ENCODE results near the gene PSMB7. TPM values are rescaled to one million over a fixed set of nuclear protein-coding genes. Genes with fewer than 3 reads are reported as not detected.

Gene PSMB7
- total and polyA plus RNA-seq, 2 of the 8 experiments (the other 6 are each of a cell fraction or from before 2014, with no cell fraction given), result 222 to 357 TPM

DNA sequence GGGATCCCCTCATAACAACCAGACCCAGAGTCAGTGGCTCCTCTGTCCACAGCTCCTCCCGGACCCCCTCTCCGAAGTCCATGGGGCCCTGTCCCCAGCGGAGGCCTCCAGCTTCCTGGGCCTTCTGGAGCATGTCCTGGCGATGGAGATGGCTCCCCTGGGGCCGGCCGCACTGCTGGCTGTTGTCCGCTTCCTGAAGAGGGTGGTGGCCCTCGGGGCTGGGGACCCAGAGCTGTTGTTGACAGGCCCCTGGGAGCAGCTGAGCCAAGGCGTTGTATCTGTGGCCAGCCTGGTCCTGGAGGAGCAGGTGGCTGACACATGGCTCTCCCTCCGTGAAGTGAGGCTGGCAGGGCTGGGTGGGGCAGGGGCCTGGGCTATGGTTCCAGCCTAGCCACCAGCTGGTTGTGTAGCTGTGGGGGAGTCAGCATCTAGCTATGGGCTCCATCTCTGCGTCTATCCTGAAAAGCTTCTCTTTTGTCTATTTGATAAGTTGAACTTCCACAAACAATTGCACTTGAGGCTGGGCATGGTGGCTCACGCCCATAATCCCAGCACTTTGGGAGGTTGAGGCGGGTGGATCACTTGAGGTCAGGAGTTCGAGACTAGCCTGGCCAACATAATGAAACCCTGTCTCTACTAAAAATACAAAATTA, 39.7 kb upstream of the PSMB7 start:
- no peak overlapping the region for H2BK120ac ChIP-seq (replicated peaks; ENCODE audit: low read depth, low read length)
- no peak overlapping the region for H4K91ac ChIP-seq (replicated peaks; ENCODE audit: insufficient read length, low read length)
- H4K8ac ChIP-seq (ENCODE audit: extremely low read depth, insufficient read depth, low read length), result no peak overlapping the region
- peaks cover 0 to 3% of the 10 kb centered on the region in 2 experiments for H4K20me1 ChIP-seq (replicated peaks in 1 of 2; ENCODE audit: control insufficient read depth in 1 of 2, insufficient read depth in 2 of 2, low read length in 2 of 2)
- H2BK15ac ChIP-seq (ENCODE audit: low read length), result no peak overlapping the region
- WGBS, 2 experiments (ENCODE audit: extremely low coverage in 1 of 2, insufficient coverage in 1 of 2, insufficient read length in 1 of 2, insufficient replicate concordance in 2 of 2, low coverage in 1 of 2, low lambda C conversion rate in 2 of 2, missing lambda C conversion rate in 1 of 2), result 96% methylated on average over 11 of the region's 14 CpGs; no CpG with 5 or more reads in 1 of the 2 experiments
- FAIRE-seq, result no peak
- no peak overlapping the region for H4K5ac ChIP-seq (ENCODE audit: insufficient read length, low read depth, low read length)
- no peaks in the 10 kb centered on the region for H3K79me2 ChIP-seq (ENCODE audit: control insufficient read depth in 1 of 2, insufficient read depth in 2 of 2, low read length in 2 of 2)
- no peak overlapping the region for H3K4me2 ChIP-seq (ENCODE audit: insufficient read depth in 1 of 2, low read depth in 2 of 2, low read length in 2 of 2)
- peaks cover 0 to 3% (median 0%) of the 10 kb centered on the region in 4 experiments; a peak in 1 of 8 replicates for H3K36me3 ChIP-seq (ENCODE audit: control insufficient read depth in 2 of 4, insufficient read depth in 4 of 4, low read length in 3 of 4)
- no peak overlapping the region for H2BK5ac ChIP-seq (ENCODE audit: low read depth, low read length)
- H3K27me3 ChIP-seq (replicated peaks in 1 of 4; ENCODE audit: control insufficient read depth in 3 of 4, extremely low read depth in 1 of 4, insufficient read depth in 3 of 4, low read length in 3 of 4), result peaks cover 10 to 33% (median 25%) of the 10 kb centered on the region in 4 experiments
- no peaks in the 10 kb centered on the region for H3K79me1 ChIP-seq (ENCODE audit: low read depth, low read length)
- H3K14ac ChIP-seq (ENCODE audit: insufficient read length), result no peak overlapping the region
- no peak overlapping the region for H2AFZ ChIP-seq (ENCODE audit: low read length)
- H3K4me1 ChIP-seq (replicated peaks in 1 of 4; ENCODE audit: control insufficient read depth in 3 of 4, insufficient read depth in 4 of 4, low read length in 3 of 4), result peaks cover 0 to 16% (median 15%) of the 10 kb centered on the region in 4 experiments; a peak in 6 of 7 replicates
- no peak overlapping the region for H3K23ac ChIP-seq (ENCODE audit: insufficient read length)
- no peak overlapping the region for H3K56ac ChIP-seq (replicated peaks; ENCODE audit: insufficient read length, low read depth, low read length)
- H2AK5ac ChIP-seq (ENCODE audit: low read depth, low read length), result no peak overlapping the region
- H3K4me3 ChIP-seq (ENCODE audit: extremely low read depth in 1 of 4, insufficient read depth in 2 of 4, low read depth in 3 of 4, low read length in 4 of 4), result no peak overlapping the region
- H3K9ac ChIP-seq (replicated peaks in 1 of 4; ENCODE audit: extremely low read depth in 1 of 4, low read depth in 3 of 4, low read length in 3 of 4), result no peak overlapping the region
- no peak overlapping the region for H2BK20ac ChIP-seq (ENCODE audit: low read length)
- peaks cover 13% of the 10 kb centered on the region; the same call in 1 of the 2 replicates for H3K23me2 ChIP-seq (ENCODE audit: low read depth, low read length)
- no peak overlapping the region for H3K4ac ChIP-seq (replicated peaks; ENCODE audit: insufficient read length, low read depth, low read length)
- POLR2A ChIA-PET (ENCODE audit: partially characterized antibody), result interaction anchor here (0.6 to 2.2 kb wide), 3 partner anchors 11 to 238 kb away, joined by 3 to 9 read pairs (median 3); no protein-coding TSS in a partner anchor
- H3K18ac ChIP-seq (ENCODE audit: extremely low read depth, low read length), result no peak overlapping the region
- CTCF ChIA-PET (ENCODE audit: partially characterized antibody), result interaction anchor here (0.7 to 6.6 kb wide), 10 partner anchors 10 to 398 kb away, joined by 3 to 35 read pairs (median 4); no protein-coding TSS in a partner anchor
- H2BK12ac ChIP-seq (ENCODE audit: low read depth, low read length), result no peak overlapping the region
- peaks cover 0 to 4% of the 10 kb centered on the region in 2 experiments; a peak in 2 of 4 replicates for H3K9me3 ChIP-seq (ENCODE audit: insufficient read depth in 2 of 2, low read depth in 1 of 2, low read length in 1 of 2)
- no peak for DNase-seq (ENCODE audit: low read depth in 1 of 2, low spot score in 2 of 2)
- no peak overlapping the region for H3K27ac ChIP-seq (ENCODE audit: low read depth, low read length)
- TF ChIP-seq RAD21 (IDR thresholded peaks at IDR 0.05 in 1 of 2, conservative IDR thresholded peaks at IDR 0.05 in 1 of 2; ENCODE audit: low read depth in 2 of 2, low read length in 2 of 2) (no peak), CREB1 (IDR thresholded peaks at IDR 0.05) (no peak), SIX5 (IDR thresholded peaks at IDR 0.05; ENCODE audit: low read depth, low read length) (no peak), SP1 (IDR thresholded peaks at IDR 0.05; ENCODE audit: low read depth, low read length) (no peak), HDAC6 (IDR thresholded peaks at IDR 0.05; ENCODE audit: low read depth, low read length) (no peak), SIRT6 (IDR thresholded peaks at IDR 0.05; ENCODE audit: low read length) (no peak), BACH1 (IDR thresholded peaks at IDR 0.05; ENCODE audit: low read length) (no peak), RBBP5 (IDR thresholded peaks at IDR 0.05; ENCODE audit: borderline replicate concordance, low read depth, low read length) (no peak), TAF1 (IDR thresholded peaks at IDR 0.05; ENCODE audit: low read depth, low read length) (no peak)
- TF ChIP-seq, protein P1, sequence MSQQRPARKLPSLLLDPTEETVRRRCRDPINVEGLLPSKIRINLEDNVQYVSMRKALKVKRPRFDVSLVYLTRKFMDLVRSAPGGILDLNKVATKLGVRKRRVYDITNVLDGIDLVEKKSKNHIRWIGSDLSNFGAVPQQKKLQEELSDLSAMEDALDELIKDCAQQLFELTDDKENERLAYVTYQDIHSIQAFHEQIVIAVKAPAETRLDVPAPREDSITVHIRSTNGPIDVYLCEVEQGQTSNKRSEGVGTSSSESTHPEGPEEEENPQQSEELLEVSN (IDR thresholded peaks at IDR 0.05), result no peak
- TF ChIP-seq, protein P2, sequence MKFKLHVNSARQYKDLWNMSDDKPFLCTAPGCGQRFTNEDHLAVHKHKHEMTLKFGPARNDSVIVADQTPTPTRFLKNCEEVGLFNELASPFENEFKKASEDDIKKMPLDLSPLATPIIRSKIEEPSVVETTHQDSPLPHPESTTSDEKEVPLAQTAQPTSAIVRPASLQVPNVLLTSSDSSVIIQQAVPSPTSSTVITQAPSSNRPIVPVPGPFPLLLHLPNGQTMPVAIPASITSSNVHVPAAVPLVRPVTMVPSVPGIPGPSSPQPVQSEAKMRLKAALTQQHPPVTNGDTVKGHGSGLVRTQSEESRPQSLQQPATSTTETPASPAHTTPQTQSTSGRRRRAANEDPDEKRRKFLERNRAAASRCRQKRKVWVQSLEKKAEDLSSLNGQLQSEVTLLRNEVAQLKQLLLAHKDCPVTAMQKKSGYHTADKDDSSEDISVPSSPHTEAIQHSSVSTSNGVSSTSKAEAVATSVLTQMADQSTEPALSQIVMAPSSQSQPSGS (IDR thresholded peaks at IDR 0.05; ENCODE audit: low read length), result no peak

All from H1 (cell line).